Measurements from ENCODE around the gene CEL. TPM values are rescaled to one million over a fixed set of nuclear protein-coding genes. Genes with fewer than 3 reads are reported as not detected.

CEL gene
- total and polyA plus RNA-seq, 4 donors, result 0.66 to 6.3 (median 0.86) TPM

GRCh38 chr9:133119846-133120500 lies 58.2 kb downstream of the CEL start:
- H3K9ac ChIP-seq (ENCODE audit: insufficient read depth in 1 of 2, low read length in 2 of 2), result peak overlapping the region; percentile 53 to 69
- no peak for TF ChIP-seq CTCF (IDR thresholded peaks at IDR 0.05; ENCODE audit: control extremely low read depth, extremely low read depth)
- H3K4me1 ChIP-seq (ENCODE audit: control insufficient read depth in 5 of 5, insufficient read depth in 5 of 5, low read length in 5 of 5), result peaks cover 0 to 48% (median 14%) of the 10 kb centered on the region in 5 donors
- WGBS, 2 donors, result 39 to 50% methylated on average over 20 to 21 of the region's 21 CpGs
- DNase-seq (peak in 2 of 3 donors; percentile 28 to 30), ATAC-seq (ENCODE audit: insufficient read depth, low FRiP score) (no peak)
- peak overlapping the region; percentile 90 to 94 for H3K27ac ChIP-seq (ENCODE audit: low read depth in 1 of 2, low read length in 1 of 2)
- no peaks in the 10 kb centered on the region for H3K36me3 ChIP-seq (ENCODE audit: control insufficient read depth in 4 of 4, insufficient read depth in 4 of 4, low read length in 4 of 4)
- no peaks in the 10 kb centered on the region for H3K9me3 ChIP-seq (ENCODE audit: control insufficient read depth in 4 of 4, insufficient read depth in 3 of 4, low read length in 3 of 4)
- H3K4me3 ChIP-seq, result peak overlapping the region; percentile 67
- no peaks in the 10 kb centered on the region for H3K27me3 ChIP-seq (ENCODE audit: control insufficient read depth in 3 of 3, insufficient read depth in 3 of 3, low read length in 2 of 3)

- Histone ChIP-seq H3K9ac (ENCODE audit: insufficient read depth in 1 of 2, low read length in 2 of 2) (peak overlapping the region in 1 of 2 donors; percentile 69), H3K36me3 (ENCODE audit: control insufficient read depth in 4 of 4, insufficient read depth in 4 of 4, low read length in 4 of 4) (no peaks in the 10 kb centered on the region), H3K27ac (ENCODE audit: low read depth in 1 of 2, low read length in 1 of 2) (peak overlapping the region; percentile 90 to 94), H3K9me3 (ENCODE audit: control insufficient read depth in 4 of 4, insufficient read depth in 3 of 4, low read length in 3 of 4) (no peaks in the 10 kb centered on the region), H3K27me3 (ENCODE audit: control insufficient read depth in 3 of 3, insufficient read depth in 3 of 3, low read length in 2 of 3) (no peaks in the 10 kb centered on the region), H3K4me3 (peak overlapping the region; percentile 67), H3K4me1 (ENCODE audit: control insufficient read depth in 5 of 5, insufficient read depth in 5 of 5, low read length in 5 of 5) (peaks cover 1 to 43% (median 14%) of the 10 kb centered on the region in 5 donors)
- no peak for TF ChIP-seq CTCF (IDR thresholded peaks at IDR 0.05; ENCODE audit: control extremely low read depth, extremely low read depth)
- ATAC-seq (ENCODE audit: insufficient read depth, low FRiP score), result no peak
- 1 to 2% methylated on average over 56 to 66 of the region's 66 CpGs for WGBS, 2 donors
- peak in 2 of 3 donors; percentile 30 to 38 for DNase-seq
Observed at GRCh38 chr9:133120501-133121197, 58.9 kb downstream of the CEL start.

Small RNAs within 50 kb of the gene (small RNA-seq; reads per million reads assigned to genes)
- gene MIR6877 (ENCODE audit: low replicate concordance), result not detected

Other genes starting within 250 kb of the CEL start
- gene AK8, start 183.7 kb upstream of the CEL start, total RNA-seq, result 10 to 100 TPM in 1 of 2 donors, 1 to 10 TPM in 1; 5.1 to 10.6 TPM
- 1 to 10 TPM; 1.9 to 2.4 TPM for gene AK8, start 183.7 kb upstream of the CEL start, polyA plus RNA-seq
- 10 to 100 TPM; 21.2 to 25.1 TPM for gene SPACA9, start 183.1 kb upstream of the CEL start, total RNA-seq
- 10 to 100 TPM; 10.5 to 11.3 TPM for gene SPACA9, start 183.1 kb upstream of the CEL start, polyA plus RNA-seq
- gene TSC1, start 117.4 kb upstream of the CEL start, total RNA-seq, result 10 to 100 TPM; 50.8 to 76.6 TPM
- gene TSC1, start 117.4 kb upstream of the CEL start, polyA plus RNA-seq, result 10 to 100 TPM; 11.4 to 16.1 TPM
- 1 to 10 TPM in 1 of 2 donors, under 1 TPM in 1; 0.25 to 1.0 TPM for gene GFI1B, start 83.3 kb upstream of the CEL start, total RNA-seq
- 1 to 10 TPM in 1 of 2 donors, under 1 TPM in 1; 0.49 to 1.4 TPM for gene GFI1B, start 83.3 kb upstream of the CEL start, polyA plus RNA-seq
- 10 to 100 TPM; 43.6 to 47.3 TPM for gene GTF3C5, start 31.0 kb upstream of the CEL start, total RNA-seq
- gene GTF3C5, start 31.0 kb upstream of the CEL start, polyA plus RNA-seq, result 10 to 100 TPM; 41.0 to 60.0 TPM
- gene RALGDS, start 59.3 kb downstream of the CEL start, total RNA-seq, result 10 to 100 TPM; 60.7 to 61.1 TPM
- 100 to 1,000 TPM in 1 of 2 donors, 10 to 100 TPM in 1; 49.5 to 145 TPM for gene RALGDS, start 59.3 kb downstream of the CEL start, polyA plus RNA-seq
- 10 to 100 TPM in 1 of 2 donors, 1 to 10 TPM in 1; 6.1 to 42.9 TPM for gene GBGT1, start 101.9 kb downstream of the CEL start, total RNA-seq
- gene GBGT1, start 101.9 kb downstream of the CEL start, polyA plus RNA-seq, result 10 to 100 TPM; 14.8 to 31.6 TPM
- not detected for gene OBP2B, start 147.3 kb downstream of the CEL start, total RNA-seq
- not detected for gene OBP2B, start 147.3 kb downstream of the CEL start, polyA plus RNA-seq
- 10 to 100 TPM in 1 of 2 donors, 1 to 10 TPM in 1; 3.9 to 23.0 TPM for gene ABO, start 213.2 kb downstream of the CEL start, total RNA-seq
- 10 to 100 TPM in 1 of 2 donors, 1 to 10 TPM in 1; 4.0 to 14.6 TPM for gene ABO, start 213.2 kb downstream of the CEL start, polyA plus RNA-seq

All from lung (tissue), 13 donors.